ENCODE results near the gene SELENOI.

- TF ChIP-seq CTCF (IDR thresholded peaks at IDR 0.05) (no peak), EZH2phosphoT487 (IDR thresholded peaks at IDR 0.05) (no peak), EZH2 (IDR thresholded peaks at IDR 0.05) (no peak)
These were observed 98.3 kb downstream of the SELENOI start for GRCh38 chr2:26444236-26444635.
